ENCODE measurements around the gene FAM210A.
A peak's percentile ranks its signal among the peaks of the same experiment; 100 is the strongest.
"Not testable (repeated sequence)": the region's sequence is repeated elsewhere in the genome, so short reads cannot be mapped to it uniquely, and the experiment has no call there.

The FAM210A gene

GRCh38 chr18:13726232-13726971 lies at the start of gene FAM210A, which contains the start of gene RNMT:
TSS of gene FAM210A (minus strand) at chr18:13726558. CDS start at chr18:13682077, 44,481 bp downstream.
TSS of gene RNMT (plus strand) at chr18:13726673. CDS start at chr18:13731518, 4,845 bp downstream.
- peak; percentile 97 for DNase-seq

- DNase-seq = no peak
Observed at GRCh38 chr18:13775058-13775457, 48.7 kb upstream of the FAM210A start.

- no peak for DNase-seq
Observed at GRCh38 chr18:13762690-13763439, 36.5 kb upstream of the FAM210A start.

GRCh38 chr18:13760047-13760446 lies 33.7 kb upstream of the FAM210A start:
- no peak for DNase-seq

GRCh38 chr18:13758622-13759021 lies 32.3 kb upstream of the FAM210A start:
- no peak for DNase-seq

- no peak for DNase-seq
Observed at GRCh38 chr18:13756671-13757070, 30.3 kb upstream of the FAM210A start.

- no peak for DNase-seq
Observed at GRCh38 chr18:13756261-13756660, 29.9 kb upstream of the FAM210A start.

GRCh38 chr18:13751599-13751998 lies 25.2 kb upstream of the FAM210A start:
- not testable (repeated sequence) for DNase-seq

- DNase-seq = no peak
Observed at GRCh38 chr18:13746633-13747032, 20.3 kb upstream of the FAM210A start.

- DNase-seq = no peak
Observed at GRCh38 chr18:13745696-13746095, 19.3 kb upstream of the FAM210A start.

GRCh38 chr18:13735681-13736080 lies 9.3 kb upstream of the FAM210A start:
- no peak for DNase-seq

GRCh38 chr18:13730481-13730880 lies 4.1 kb upstream of the FAM210A start:
- DNase-seq = no peak

GRCh38 chr18:13726972-13727331 lies 594 bp upstream of the FAM210A start:
- DNase-seq = no peak

- no peak for DNase-seq
Observed at GRCh38 chr18:13725566-13726231, 659 bp downstream of the FAM210A start.

- DNase-seq = no peak
Observed at GRCh38 chr18:13720847-13721246, 5.5 kb downstream of the FAM210A start.

GRCh38 chr18:13720123-13720522 lies 6.2 kb downstream of the FAM210A start:
- DNase-seq = no peak

- no peak for DNase-seq
Observed at GRCh38 chr18:13716916-13717315, 9.4 kb downstream of the FAM210A start.

- no peak for DNase-seq
Observed at GRCh38 chr18:13715330-13715729, 11.0 kb downstream of the FAM210A start.

GRCh38 chr18:13713455-13714055 lies 12.8 kb downstream of the FAM210A start:
- DNase-seq = no peak

- DNase-seq = no peak
Observed at GRCh38 chr18:13712400-13713131, 13.8 kb downstream of the FAM210A start.

GRCh38 chr18:13710414-13710831 lies 15.9 kb downstream of the FAM210A start:
- DNase-seq = no peak

GRCh38 chr18:13703899-13704298 lies 22.5 kb downstream of the FAM210A start:
- DNase-seq = no peak

Measured in left hindlimb (tissue), 1 donor.